GM23338 (cell line): ENCODE data around the gene SLC38A9. TPM values are rescaled to one million over a fixed set of nuclear protein-coding genes. Genes with fewer than 3 reads are reported as not detected.

Source experiments
- ATAC-seq: fragments of 200-7000 bp; cut with Tn5 transposase; 3 replicates; pipeline ENCODE4 v1.9.1; 2020
- DNase-seq: peaks from one replicate; pipeline ENCODE4 v3.0.0-alpha.2; 2015; ENCODE audit warnings: low spot score
- H2AFZ ChIP-seq: fragments of 200-600 bp; sonication (generic); 2 replicates; pipeline ENCODE4 v1.8.0; 2016; ENCODE audit warnings: antibody characterized with exemption, mild to moderate bottlenecking, moderate library complexity
- H3F3A ChIP-seq: fragments of 200-600 bp; sonication (generic); replicated peaks from 2 replicates; pipeline ENCODE4 v1.8.0; 2017; ENCODE audit warnings: antibody characterized with exemption, mixed run types, low read depth
- H3K27ac ChIP-seq: fragments of 200-600 bp; sonication (generic); 2 replicates; pipeline ENCODE4 v1.6.1; 2016; ENCODE audit warnings: low read depth
- H3K27me3 ChIP-seq: fragments of 200-600 bp; sonication (generic); 2 replicates; pipeline ENCODE4 v1.8.0; 2016; ENCODE audit warnings: mild to moderate bottlenecking, mixed run types, moderate library complexity; ENCODE audit not compliant: insufficient read depth
- H3K36me3 ChIP-seq: fragments of 200-600 bp; sonication (generic); 2 replicates; pipeline ENCODE4 v1.8.0; 2016; ENCODE audit warnings: mild to moderate bottlenecking; ENCODE audit not compliant: insufficient read depth
- H3K4me1 ChIP-seq: fragments of 200-600 bp; sonication (generic); 2 replicates; pipeline ENCODE4 v1.8.0; 2016; ENCODE audit warnings: mild to moderate bottlenecking, moderate library complexity; ENCODE audit not compliant: insufficient read depth
- H3K4me2 ChIP-seq: fragments of 200-600 bp; sonication (generic); 2 replicates; pipeline ENCODE4 v1.7.1; 2017; ENCODE audit warnings: mixed run types
- H3K4me3 ChIP-seq: fragments of 200-600 bp; sonication (generic); 2 replicates; pipeline ENCODE4 v1.6.1; 2016; ENCODE audit warnings: mixed run types
- H3K79me2 ChIP-seq: fragments of 200-600 bp; sonication (generic); replicated peaks from 2 replicates; pipeline ENCODE4 v1.8.0; 2017; ENCODE audit warnings: mild to moderate bottlenecking; ENCODE audit not compliant: insufficient read depth
- H3K9me2 ChIP-seq: fragments of 200-600 bp; sonication (generic); 2 replicates; pipeline ENCODE4 v1.8.0; 2017; ENCODE audit not compliant: insufficient read depth
- H4K20me1 ChIP-seq: fragments of 200-600 bp; sonication (generic); replicated peaks from 2 replicates; pipeline ENCODE4 v1.8.0; 2017; ENCODE audit warnings: mild to moderate bottlenecking; ENCODE audit not compliant: insufficient read depth
- H3K27ac Mint-ChIP-seq: 2 replicates; pipeline ENCODE4 v1.8.0; 2020; ENCODE audit warnings: inconsistent platforms, mild to moderate bottlenecking, moderate library complexity, mixed read lengths
- H3K27me3 Mint-ChIP-seq: 3 replicates; pipeline ENCODE4 v1.8.0; 2022; ENCODE audit warnings: low read depth, mild to moderate bottlenecking, moderate library complexity, mixed read lengths, inconsistent platforms; ENCODE audit not compliant: insufficient read depth, poor library complexity
- H3K36me3 Mint-ChIP-seq: 3 replicates; pipeline ENCODE4 v1.8.0; 2021; ENCODE audit warnings: low read depth, mild to moderate bottlenecking, inconsistent platforms, moderate library complexity, mixed read lengths
- H3K4me1 Mint-ChIP-seq: 3 replicates; pipeline ENCODE4 v1.8.0; 2020; ENCODE audit warnings: mild to moderate bottlenecking, inconsistent platforms, mixed read lengths
- H3K4me3 Mint-ChIP-seq: 3 replicates; pipeline ENCODE4 v1.8.0; 2021; ENCODE audit warnings: moderate library complexity, mild to moderate bottlenecking, inconsistent platforms, mixed read lengths
- H3K9me3 Mint-ChIP-seq: 3 replicates; pipeline ENCODE4 v1.8.0; 2020; ENCODE audit warnings: moderate library complexity, mild to moderate bottlenecking, inconsistent platforms, mixed read lengths
- CTCF ChIP-seq, 2 experiments: fragments of 200-600 bp in 1 of 2; sonication (generic) in 1 of 2; conservative IDR thresholded peaks; 2 replicates each; pipeline versions ENCODE4 v1.5.1 to v1.6.1; 2016 to 2017; ENCODE audit warnings: antibody characterized with exemption in 2 of 2, low read depth in 2 of 2, mild to moderate bottlenecking in 2 of 2, moderate library complexity in 1 of 2
- POLR2AphosphoS5 ChIP-seq: IDR thresholded peaks from 2 replicates; pipeline ENCODE4 v1.6.1; 2016; ENCODE audit warnings: antibody characterized with exemption, low read depth
- STAT1 ChIP-seq: IDR thresholded peaks from one replicate; pipeline ENCODE4 v1.6.1; 2016; ENCODE audit warnings: antibody characterized with exemption; ENCODE audit not compliant: unreplicated experiment
- ZNF462 ChIP-seq: fragments of 250-450 bp; sonication (Bioruptor Pico); IDR thresholded peaks from 2 replicates; pipeline ENCODE4 v1.5.0; 2020; ENCODE audit warnings: mild to moderate bottlenecking, moderate library complexity
- polyA plus RNA-seq: library from polyadenylated mRNA; unstranded; fragments of >200 nt; fragmentation: Nextera tagmentation; extraction: Ambion mirVana; gene quantifications from 2 replicates; pipeline ENCODE4 v1.2.1, GENCODE V29; 2016
- total RNA-seq: library from RNA; depleted of rRNA; stranded (reverse); fragments of >200 nt; shearing (Covaris generic); gene quantifications from 2 replicates; pipeline ENCODE4 v1.2.3, GENCODE V29; 2014

SLC38A9 gene
- total and polyA plus RNA-seq, 2 experiments from 2014 or later, result 30.8 to 64.8 TPM

- TF ChIP-seq ZNF462 (CRISPR knock-in tag) (no peak), POLR2AphosphoS5 (no peak)
Observed at GRCh38 chr5:55613112-55613868, 98.8 kb downstream of the SLC38A9 start (continued).

GRCh38 chr5:55610542-55610941 lies 101.6 kb downstream of the SLC38A9 start:
- Histone ChIP-seq H3K4me2 (no peak overlapping the region), H3K4me3 (no peak overlapping the region), H3F3A (no peaks in the 10 kb centered on the region), H4K20me1 (no peaks in the 10 kb centered on the region), H3K9me2 (peaks cover 3% of the 10 kb centered on the region; the same call in 1 of the 2 replicates), H3K27me3 (no peaks in the 10 kb centered on the region), H3K79me2 (no peaks in the 10 kb centered on the region), H3K36me3 (no peaks in the 10 kb centered on the region), H2AFZ (no peak overlapping the region), H3K27ac (no peak overlapping the region), H3K4me1 (no peaks in the 10 kb centered on the region)
- no peak for TF ChIP-seq CTCF (conservative IDR thresholded peaks at IDR 0.05; ENCODE audit: low read depth in 2 of 2)
- TF ChIP-seq STAT1, result no peak
- DNase-seq, result no peak
- peaks cover 18% of the 10 kb centered on the region for H3K36me3 Mint-ChIP-seq
- peaks cover 7% of the 10 kb centered on the region for H3K27me3 Mint-ChIP-seq
- peaks cover 24% of the 10 kb centered on the region for H3K9me3 Mint-ChIP-seq
- no peaks in the 10 kb centered on the region for H3K4me1 Mint-ChIP-seq
- no peak for ATAC-seq
- no peak overlapping the region for H3K27ac Mint-ChIP-seq
- no peak overlapping the region for H3K4me3 Mint-ChIP-seq
